Osteocyte (in vitro differentiated cells): ENCODE data around the gene PTPRK. TPM values are rescaled to one million over a fixed set of nuclear protein-coding genes. Genes with fewer than 3 reads are reported as not detected.

ENCODE experiments used
- DNase-seq: peaks from one replicate; pipeline ENCODE4 v3.0.0; 2021; ENCODE audit warnings: mixed read lengths; ENCODE audit not compliant: unreplicated experiment; ENCODE audit errors: extremely low spot score
- H3K27ac Mint-ChIP-seq: one replicate; pipeline ENCODE4 v1.8.0; 2021; ENCODE audit warnings: mild to moderate bottlenecking, mixed read lengths; ENCODE audit not compliant: unreplicated experiment
- H3K27me3 Mint-ChIP-seq: one replicate; pipeline ENCODE4 v1.8.0; 2021; ENCODE audit warnings: mixed read lengths; ENCODE audit not compliant: unreplicated experiment
- H3K36me3 Mint-ChIP-seq: one replicate; pipeline ENCODE4 v1.8.0; 2021; ENCODE audit warnings: mixed read lengths; ENCODE audit not compliant: unreplicated experiment
- H3K4me1 Mint-ChIP-seq: one replicate; pipeline ENCODE4 v1.8.0; 2021; ENCODE audit warnings: mixed read lengths; ENCODE audit not compliant: unreplicated experiment
- H3K4me3 Mint-ChIP-seq: one replicate; pipeline ENCODE4 v1.8.0; 2021; ENCODE audit warnings: mild to moderate bottlenecking, moderate library complexity, mixed read lengths; ENCODE audit not compliant: unreplicated experiment
- H3K9me3 Mint-ChIP-seq: one replicate; pipeline ENCODE4 v1.8.0; 2021; ENCODE audit warnings: mixed read lengths; ENCODE audit not compliant: unreplicated experiment
- total RNA-seq: library from RNA; stranded (reverse); gene quantifications from 2 replicates; pipeline ENCODE4 v1.2.1, GENCODE V29; 2021
- TF ChIP-seq, protein P1 (sequence below): fragments of 200-600 bp; sonication (generic); IDR thresholded peaks from 2 replicates; pipeline ENCODE4 v1.5.0; 2021; ENCODE audit warnings: antibody characterized with exemption, mild to moderate bottlenecking, moderate library complexity

PTPRK gene
- total RNA-seq, 1 donor from 2014 or later: 130 TPM

DNA sequence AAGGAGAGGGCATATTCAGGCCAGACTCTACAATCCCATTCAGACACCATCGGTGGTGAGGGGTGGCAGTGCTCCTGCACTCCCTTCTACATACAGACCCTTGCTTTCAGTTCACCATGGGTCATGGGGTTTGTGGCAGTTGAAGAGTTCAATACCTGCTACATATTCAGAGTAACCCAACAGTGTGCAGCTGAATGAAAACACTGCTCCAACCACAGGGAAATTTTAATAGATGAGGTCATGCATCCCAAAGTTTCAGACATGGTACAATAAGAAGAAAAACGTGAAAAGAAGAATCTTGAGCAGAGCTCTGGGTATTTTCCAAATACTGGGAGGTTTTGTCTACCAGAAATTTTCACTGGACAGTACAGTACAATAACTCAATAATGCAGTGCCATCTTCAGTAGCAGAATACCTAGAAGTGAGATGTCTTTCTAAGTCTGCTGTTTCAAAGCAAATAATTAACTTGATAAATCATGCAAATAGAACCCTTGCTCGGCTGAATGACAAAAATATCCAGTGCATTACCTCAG, 162.1 kb downstream of the PTPRK start:
- TF ChIP-seq, protein P1, sequence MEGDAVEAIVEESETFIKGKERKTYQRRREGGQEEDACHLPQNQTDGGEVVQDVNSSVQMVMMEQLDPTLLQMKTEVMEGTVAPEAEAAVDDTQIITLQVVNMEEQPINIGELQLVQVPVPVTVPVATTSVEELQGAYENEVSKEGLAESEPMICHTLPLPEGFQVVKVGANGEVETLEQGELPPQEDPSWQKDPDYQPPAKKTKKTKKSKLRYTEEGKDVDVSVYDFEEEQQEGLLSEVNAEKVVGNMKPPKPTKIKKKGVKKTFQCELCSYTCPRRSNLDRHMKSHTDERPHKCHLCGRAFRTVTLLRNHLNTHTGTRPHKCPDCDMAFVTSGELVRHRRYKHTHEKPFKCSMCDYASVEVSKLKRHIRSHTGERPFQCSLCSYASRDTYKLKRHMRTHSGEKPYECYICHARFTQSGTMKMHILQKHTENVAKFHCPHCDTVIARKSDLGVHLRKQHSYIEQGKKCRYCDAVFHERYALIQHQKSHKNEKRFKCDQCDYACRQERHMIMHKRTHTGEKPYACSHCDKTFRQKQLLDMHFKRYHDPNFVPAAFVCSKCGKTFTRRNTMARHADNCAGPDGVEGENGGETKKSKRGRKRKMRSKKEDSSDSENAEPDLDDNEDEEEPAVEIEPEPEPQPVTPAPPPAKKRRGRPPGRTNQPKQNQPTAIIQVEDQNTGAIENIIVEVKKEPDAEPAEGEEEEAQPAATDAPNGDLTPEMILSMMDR: no peak
- Mint-ChIP-seq H3K4me3 (no peak overlapping the region), H3K36me3 (peaks cover 4% of the 10 kb centered on the region), H3K27ac (no peak overlapping the region), H3K27me3 (no peaks in the 10 kb centered on the region), H3K9me3 (no peaks in the 10 kb centered on the region), H3K4me1 (peaks cover 9% of the 10 kb centered on the region)
- DNase-seq: no peak

- Mint-ChIP-seq H3K27me3 (no peaks in the 10 kb centered on the region), H3K27ac (no peak overlapping the region), H3K9me3 (no peaks in the 10 kb centered on the region), H3K36me3 (peaks cover 4% of the 10 kb centered on the region), H3K4me3 (no peak overlapping the region), H3K4me1 (peaks cover 9% of the 10 kb centered on the region)
- TF ChIP-seq, protein P1: no peak
- DNase-seq: no peak
These were observed 162.8 kb downstream of the PTPRK start for GRCh38 chr6:128357392-128358130.

GRCh38 chr6:128352366-128352765, 168.0 kb downstream of the PTPRK start:
- Mint-ChIP-seq H3K27me3 (no peaks in the 10 kb centered on the region), H3K9me3 (no peaks in the 10 kb centered on the region), H3K4me3 (no peak overlapping the region), H3K4me1 (peaks cover 9% of the 10 kb centered on the region), H3K27ac (no peak overlapping the region), H3K36me3 (peaks cover 5% of the 10 kb centered on the region)
- TF ChIP-seq, protein P1: no peak
- no peak for DNase-seq

- peaks cover 5% of the 10 kb centered on the region for H3K36me3 Mint-ChIP-seq
- no peak for DNase-seq
- no peak overlapping the region for H3K27ac Mint-ChIP-seq
- H3K4me3 Mint-ChIP-seq: no peak overlapping the region
- TF ChIP-seq, protein P1: no peak
- no peaks in the 10 kb centered on the region for H3K9me3 Mint-ChIP-seq
- H3K4me1 Mint-ChIP-seq: peaks cover 9% of the 10 kb centered on the region
- H3K27me3 Mint-ChIP-seq: no peaks in the 10 kb centered on the region
These were observed 169.2 kb downstream of the PTPRK start for GRCh38 chr6:128351255-128351514.

DNA sequence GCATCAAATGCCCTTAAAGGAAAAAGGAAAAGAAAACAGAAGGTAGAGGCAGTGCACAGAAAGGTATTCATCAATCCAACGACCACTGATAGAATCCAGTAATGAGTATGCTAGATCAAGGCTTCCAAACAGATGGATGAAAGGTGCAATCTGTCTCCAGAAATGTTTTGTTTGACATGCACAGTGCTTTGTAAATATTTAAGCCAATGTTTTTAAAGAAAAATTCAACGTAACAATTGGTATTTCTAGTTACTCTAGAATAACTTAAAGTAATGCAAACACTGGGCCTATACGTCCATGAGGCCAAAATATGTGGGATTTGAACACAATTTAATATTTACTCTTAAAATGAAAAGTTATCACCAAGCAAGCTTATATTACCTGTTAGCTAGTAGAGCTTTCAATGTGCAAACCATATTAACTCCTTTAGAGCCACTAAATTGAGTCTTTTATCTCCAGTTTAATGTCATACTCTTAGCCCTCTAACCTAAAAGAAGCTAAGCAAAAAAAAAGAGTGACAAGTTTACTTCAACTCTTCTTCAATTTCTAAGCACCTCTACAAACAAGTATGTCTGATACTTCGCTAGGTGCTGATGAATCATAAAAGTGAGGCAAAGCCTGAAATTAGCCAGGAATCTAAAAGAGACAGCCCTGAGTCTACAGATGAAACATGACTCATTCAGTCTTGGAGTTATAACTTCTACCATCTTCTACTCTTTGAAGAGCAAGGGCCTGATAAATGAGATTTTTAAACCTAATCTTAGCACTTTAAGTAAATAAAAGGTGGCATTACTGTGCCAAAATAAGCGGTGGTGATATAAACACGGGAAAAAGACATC, 169.8 kb downstream of the PTPRK start:
- Mint-ChIP-seq H3K27ac (no peak overlapping the region), H3K27me3 (no peaks in the 10 kb centered on the region), H3K9me3 (no peaks in the 10 kb centered on the region), H3K4me1 (peaks cover 9% of the 10 kb centered on the region), H3K4me3 (no peak overlapping the region), H3K36me3 (peaks cover 5% of the 10 kb centered on the region)
- no peak for DNase-seq
- TF ChIP-seq, protein P1: no peak
